HepG2 (cell line): ENCODE measurements around the gene TRAPPC12. TPM values are rescaled to one million over a fixed set of nuclear protein-coding genes. Genes with fewer than 3 reads are reported as not detected.

ENCODE experiments used
- ATAD3A ChIP-seq: sonication (generic); formaldehyde crosslinking; IDR thresholded peaks from 2 replicates; pipeline ENCODE4 v1.4.0; 2020; ENCODE audit warnings: missing genetic modification reagents
- ATF3 ChIP-seq: sonication (generic); formaldehyde crosslinking; IDR thresholded peaks from 2 replicates; pipeline ENCODE4 v1.4.0; 2020; ENCODE audit warnings: missing genetic modification reagents
- BHLHE40 ChIP-seq: IDR thresholded peaks from 2 replicates; pipeline ENCODE4 v1.6.1; 2011; ENCODE audit warnings: low read length, improper control_type of control experiment
- CENPBD1 ChIP-seq: sonication (generic); formaldehyde crosslinking; IDR thresholded peaks from 2 replicates; pipeline ENCODE4 v1.8.0; 2022; ENCODE audit warnings: missing genetic modification reagents, low read depth, mild to moderate bottlenecking, borderline replicate concordance
- FOXP1 ChIP-seq, 2 experiments: fragments of 450-650 bp in 1 of 2; IDR thresholded peaks; 2 replicates each; pipeline ENCODE4 v1.6.1; 2017 to 2018; ENCODE audit warnings: antibody characterized with exemption in 1 of 2
- IRF1 ChIP-seq: sonication (generic); formaldehyde crosslinking; IDR thresholded peaks from 2 replicates; pipeline ENCODE4 v1.4.0; 2020; ENCODE audit warnings: low read depth, mild to moderate bottlenecking, missing genetic modification reagents
- ISX ChIP-seq: sonication (generic); formaldehyde crosslinking; conservative IDR thresholded peaks from 2 replicates; pipeline ENCODE4 v1.5.0; 2020; ENCODE audit warnings: missing genetic modification reagents
- JUNB ChIP-seq: sonication (generic); formaldehyde crosslinking; IDR thresholded peaks from 2 replicates; pipeline ENCODE4 v1.8.0; 2022; ENCODE audit warnings: missing genetic modification reagents, mild to moderate bottlenecking, borderline replicate concordance
- NCOA1 ChIP-seq: sonication (generic); formaldehyde crosslinking; IDR thresholded peaks from 2 replicates; pipeline ENCODE4 v1.9.0; 2021; ENCODE audit warnings: missing genetic modification reagents
- SCMH1 ChIP-seq: sonication (generic); formaldehyde crosslinking; IDR thresholded peaks from 2 replicates; pipeline ENCODE4 v1.9.0; 2021; ENCODE audit warnings: missing genetic modification reagents, mild to moderate bottlenecking, borderline replicate concordance
- SIN3A ChIP-seq: IDR thresholded peaks from 2 replicates; pipeline ENCODE4 v1.6.1; 2011; ENCODE audit warnings: low read depth, mild to moderate bottlenecking, control low read depth, low read length, borderline replicate concordance
- SOX13 ChIP-seq, 3 experiments: fragments of 450-650 bp in 1 of 3; sonication (generic) in 1 of 3; formaldehyde crosslinking in 1 of 3; IDR thresholded peaks in 2 of 3; conservative IDR thresholded peaks in 1 of 3; 2 replicates each; pipeline versions ENCODE4 v1.5.0 to v1.6.1; 2016 to 2020; ENCODE audit warnings: antibody characterized with exemption in 1 of 3, mild to moderate bottlenecking in 1 of 3, missing compliant biosample characterization in 1 of 3, missing genetic modification reagents in 1 of 3, moderate library complexity in 1 of 3
- ZBTB7A ChIP-seq: sonication (generic); formaldehyde crosslinking; IDR thresholded peaks from 2 replicates; pipeline ENCODE4 v1.8.0; 2022; ENCODE audit warnings: mild to moderate bottlenecking, missing genetic modification reagents
- ZBTB8A ChIP-seq: sonication (generic); formaldehyde crosslinking; IDR thresholded peaks from 2 replicates; pipeline ENCODE4 v1.4.0; 2020; ENCODE audit warnings: mild to moderate bottlenecking, low read depth, missing genetic modification reagents, borderline replicate concordance
- ZFP36 ChIP-seq: fragments of 150-350 bp; IDR thresholded peaks from 2 replicates; pipeline ENCODE4 v1.6.1; 2018; ENCODE audit warnings: borderline replicate concordance, low read length, low read depth; ENCODE audit not compliant: partially characterized antibody
- ZNF24 ChIP-seq: fragments of 450-650 bp; IDR thresholded peaks from 2 replicates; pipeline ENCODE4 v1.6.1; 2017; ENCODE audit warnings: antibody characterized with exemption, mild to moderate bottlenecking
- ZNF282 ChIP-seq: fragments of 450-650 bp; IDR thresholded peaks from 2 replicates; pipeline ENCODE4 v1.6.1; 2018; ENCODE audit not compliant: partially characterized antibody
- ZNF33A ChIP-seq: sonication (generic); formaldehyde crosslinking; IDR thresholded peaks from 2 replicates; pipeline ENCODE4 v1.5.1; 2020; ENCODE audit warnings: missing genetic modification reagents, mild to moderate bottlenecking, moderate library complexity, borderline replicate concordance
- ZNF33B ChIP-seq: sonication (generic); formaldehyde crosslinking; IDR thresholded peaks from 2 replicates; pipeline ENCODE4 v1.5.1; 2020; ENCODE audit warnings: mild to moderate bottlenecking, missing genetic modification reagents
- ZNF343 ChIP-seq: sonication (generic); formaldehyde crosslinking; IDR thresholded peaks from 2 replicates; pipeline ENCODE4 v1.4.0; 2020; ENCODE audit warnings: mild to moderate bottlenecking, missing genetic modification reagents
- ZNF354B ChIP-seq: sonication (generic); formaldehyde crosslinking; IDR thresholded peaks from 2 replicates; pipeline ENCODE4 v1.8.0; 2022; ENCODE audit warnings: mild to moderate bottlenecking, missing genetic modification reagents
- ZNF543 ChIP-seq: sonication (generic); formaldehyde crosslinking; IDR thresholded peaks from 2 replicates; pipeline ENCODE4 v1.4.0; 2020; ENCODE audit warnings: mild to moderate bottlenecking, missing genetic modification reagents
- ZNF577 ChIP-seq: sonication (generic); formaldehyde crosslinking; IDR thresholded peaks from 2 replicates; pipeline ENCODE4 v1.4.0; 2020; ENCODE audit warnings: mild to moderate bottlenecking, low read depth, missing genetic modification reagents, borderline replicate concordance
- ZNF761 ChIP-seq: sonication (generic); formaldehyde crosslinking; conservative IDR thresholded peaks from 2 replicates; pipeline ENCODE4 v1.4.0; 2020; ENCODE audit warnings: mild to moderate bottlenecking, missing genetic modification reagents
- ZNF775 ChIP-seq: sonication (generic); formaldehyde crosslinking; IDR thresholded peaks from 2 replicates; pipeline ENCODE4 v1.4.0; 2020; ENCODE audit warnings: missing genetic modification reagents, mild to moderate bottlenecking, moderate library complexity, borderline replicate concordance
- ZNF776 ChIP-seq: sonication (generic); formaldehyde crosslinking; IDR thresholded peaks from 2 replicates; pipeline ENCODE4 v1.4.0; 2020; ENCODE audit warnings: mild to moderate bottlenecking, missing genetic modification reagents
- ZNF790 ChIP-seq: sonication (generic); formaldehyde crosslinking; IDR thresholded peaks from 2 replicates; pipeline ENCODE4 v1.8.0; 2022; ENCODE audit warnings: missing genetic modification reagents, mild to moderate bottlenecking, borderline replicate concordance
- ZNF850 ChIP-seq: sonication (generic); formaldehyde crosslinking; conservative IDR thresholded peaks from 2 replicates; pipeline ENCODE4 v1.9.0; 2021; ENCODE audit warnings: mild to moderate bottlenecking, missing genetic modification reagents
- ZSCAN20 ChIP-seq: sonication (generic); formaldehyde crosslinking; IDR thresholded peaks from 2 replicates; pipeline ENCODE4 v1.4.0; 2020; ENCODE audit warnings: missing genetic modification reagents, mild to moderate bottlenecking, borderline replicate concordance
- polyA plus RNA-seq, 8 experiments: library from polyadenylated mRNA; depleted of rRNA in 3 of 8; stranded (reverse) in 7 of 8; unstranded in 1 of 8; fragments of >200 nt; fragmentation: Illumina TruSeq in 4 of 8; extraction: Trizol in 4 of 8; gene quantifications; 2 replicates each; pipeline versions ENCODE4 v1.2.1 to v1.2.3, GENCODE V29; 2011 to 2016; ENCODE audit warnings: low read depth in 4 of 8, missing spikeins in 1 of 8, mixed read lengths in 1 of 8; ENCODE audit not compliant: insufficient read depth in 1 of 8
- total RNA-seq, 5 experiments: library from RNA; depleted of rRNA; stranded (reverse); fragments of >200 nt; fragmentation: Illumina TruSeq; extraction: Trizol; gene quantifications; 2 replicates each; pipeline ENCODE4 v1.2.3, GENCODE V29; 2016; ENCODE audit warnings: low read depth in 1 of 5

The TRAPPC12 gene
- total and polyA plus RNA-seq, 2 of the 13 experiments (the other 11 are each of a cell fraction or from before 2014, with no cell fraction given), result 46.4 to 97.7 TPM

- no peak for TF ChIP-seq ZSCAN20
- TF ChIP-seq ZBTB8A (CRISPR knock-in tag), result peak; percentile 88; the same call in 1 of the 2 replicates
- TF ChIP-seq CENPBD1 (CRISPR knock-in tag), result no peak
- TF ChIP-seq BHLHE40, result 0 out of 2 replicates have a peak, but pooled peaks have one; percentile 14
- no peak for TF ChIP-seq IRF1 (CRISPR knock-in tag)
- peak; percentile 90; the same call in 1 of the 2 replicates for TF ChIP-seq NCOA1 (CRISPR knock-in tag)
- TF ChIP-seq ZNF850 (CRISPR knock-in tag), result no peak
- peak; percentile 92 for TF ChIP-seq ZBTB7A (CRISPR knock-in tag)
- TF ChIP-seq ZNF577 (CRISPR knock-in tag), result no peak
- TF ChIP-seq ZNF790 (CRISPR knock-in tag), result no peak; the same call in 1 of the 2 replicates
- no peak for TF ChIP-seq FOXP1 (IDR thresholded peaks at IDR 0.05)
- TF ChIP-seq FOXP1 (CRISPR knock-in tag; IDR thresholded peaks at IDR 0.05), result peak; percentile 48; the same call in 1 of the 2 replicates
- no peak for TF ChIP-seq ZNF33B (CRISPR knock-in tag)
- TF ChIP-seq ATAD3A (CRISPR knock-in tag), result no peak; the same call in 1 of the 2 replicates
- TF ChIP-seq SIN3A, result peak; percentile 99
- TF ChIP-seq ZNF282, result no peak
- TF ChIP-seq ZNF354B (CRISPR knock-in tag), result peak; percentile 90
- TF ChIP-seq ATF3 (CRISPR knock-in tag), result peak; percentile 45; the same call in 1 of the 2 replicates
- peak; percentile 80; the same call in 1 of the 2 replicates for TF ChIP-seq ZNF343 (CRISPR knock-in tag)
- 0 out of 2 replicates have a peak, but pooled peaks have one; percentile 54 for TF ChIP-seq SOX13 (IDR thresholded peaks at IDR 0.05)
- TF ChIP-seq SOX13 (CRISPR knock-in tag; conservative IDR thresholded peaks at IDR 0.05 in 1 of 2, IDR thresholded peaks at IDR 0.05 in 1 of 2), result peak; percentile 37 to 41; a peak in 2 of 4 replicates
- TF ChIP-seq ZNF761 (CRISPR knock-in tag), result peak; percentile 95
- TF ChIP-seq ISX (CRISPR knock-in tag), result 0 out of 2 replicates have a peak, but pooled peaks have one; percentile 32
- peak; percentile 96 for TF ChIP-seq ZNF543 (CRISPR knock-in tag)
- 0 out of 2 replicates have a peak, but pooled peaks have one; percentile 32 for TF ChIP-seq ZNF775
- TF ChIP-seq ZNF24, result no peak
- peak; percentile 9; the same call in 1 of the 2 replicates for TF ChIP-seq ZNF33A
- TF ChIP-seq JUNB (CRISPR knock-in tag), result no peak
- TF ChIP-seq ZNF776 (CRISPR knock-in tag), result 0 out of 2 replicates have a peak, but pooled peaks have one; percentile 20
- TF ChIP-seq ZFP36, result no peak
- no peak for TF ChIP-seq SCMH1 (CRISPR knock-in tag)
Measured at GRCh38 chr2:3377612-3378432, 1.7 kb upstream of the TRAPPC12 start, which contains the start of gene EIPR1 (continued).
